Kidney (tissue), 14 donors: ENCODE results near the gene ABHD17A. TPM values are rescaled to one million over a fixed set of nuclear protein-coding genes. Genes with fewer than 3 reads are reported as not detected.

Experiments
- DNase-seq, 5 donors: peaks; one replicate each; pipeline ENCODE4 v3.0.0-alpha.2; 2013 to 2020
- FAIRE-seq: peaks from 2 replicates; lab custom pipeline; 2012; peaks lifted over from hg19 to GRCh38; lab: Jason Lieb, UNC
- H3K27ac ChIP-seq, 2 donors: one replicate each; pipeline ENCODE4 v1.7.0; 2013; ENCODE audit warnings: low read depth in 2 of 2, low read length in 2 of 2, inconsistent platforms in 1 of 2
- H3K27me3 ChIP-seq: one replicate; pipeline ENCODE4 v1.7.1; 2013; ENCODE audit warnings: low read length, inconsistent platforms; ENCODE audit not compliant: control insufficient read depth, insufficient read depth
- H3K36me3 ChIP-seq, 3 donors: one replicate each; pipeline versions ENCODE4 v1.7.0 to v1.7.1; 2013; ENCODE audit warnings: low read length in 3 of 3, control low read depth in 1 of 3, inconsistent platforms in 1 of 3; ENCODE audit not compliant: insufficient read depth in 3 of 3, control insufficient read depth in 2 of 3
- H3K4me1 ChIP-seq, 3 donors: one replicate each; pipeline versions ENCODE4 v1.7.0 to v1.7.1; 2013; ENCODE audit warnings: low read length in 3 of 3, inconsistent platforms in 1 of 3, low read depth in 1 of 3; ENCODE audit not compliant: control insufficient read depth in 2 of 3, insufficient read depth in 2 of 3
- H3K4me3 ChIP-seq, 3 donors: one replicate each; pipeline versions ENCODE4 v1.7.0 to v1.8.1; 2013; ENCODE audit warnings: low read length in 3 of 3, control low read depth in 1 of 3, inconsistent platforms in 1 of 3
- H3K9ac ChIP-seq, 3 donors: one replicate each; pipeline versions ENCODE4 v1.7.0 to v1.7.1; 2013; ENCODE audit warnings: low read length in 3 of 3, control low read depth in 1 of 3, inconsistent platforms in 1 of 3
- H3K9me3 ChIP-seq, 3 donors: one replicate each; pipeline versions ENCODE4 v1.7.0 to v1.7.1; 2013; ENCODE audit warnings: low read length in 3 of 3, control low read depth in 1 of 3, inconsistent platforms in 1 of 3; ENCODE audit not compliant: control insufficient read depth in 2 of 3, insufficient read depth in 1 of 3
- intact Hi-C: fragments of 100-400 bp; cut with DNase I; formaldehyde crosslinking; loops from one replicate; pipeline ENCODE4 v1.11.1; 2022
- polyA plus RNA-seq: library from polyadenylated mRNA; stranded (reverse); fragments of 350-450 nt; fragmentation: Illumina TruSeq; extraction: RNeasy Lipid Tissue Mini Kit (QIAGEN cat#74804); gene quantifications from one replicate; pipeline ENCODE4 v1.2.3, GENCODE V29; 2014; ENCODE audit warnings: low read depth, low replicate concordance; ENCODE audit not compliant: insufficient read depth
- total RNA-seq: library from RNA; stranded (reverse); fragmentation: NEBNext Ultra II Directional; extraction: Animal tissue kit (Norgen Biotek cat#: 25700); gene quantifications from one replicate; pipeline ENCODE4 v1.2.1, GENCODE V29; 2021
- TF ChIP-seq, protein P1 (sequence below): IDR thresholded peaks from 3 replicates; pipeline ENCODE4 v1.5.1; 2012; ENCODE audit warnings: mild to moderate bottlenecking, moderate library complexity, borderline replicate concordance; ENCODE audit not compliant: insufficient read depth; ENCODE audit errors: extremely low read depth
- donor health status: control.
- donor health status: control.
- donor health status: control.
- donor health status: control.
- donor health status: control.
- donor health status: DM: yes; HTN: yes; CAD: no.
- donor health status: Normal renal cell carcinoma (clear cell type).

Gene ABHD17A
- total and polyA plus RNA-seq, 2 donors from 2014 or later = 63.8 to 65.1 TPM

DNA sequence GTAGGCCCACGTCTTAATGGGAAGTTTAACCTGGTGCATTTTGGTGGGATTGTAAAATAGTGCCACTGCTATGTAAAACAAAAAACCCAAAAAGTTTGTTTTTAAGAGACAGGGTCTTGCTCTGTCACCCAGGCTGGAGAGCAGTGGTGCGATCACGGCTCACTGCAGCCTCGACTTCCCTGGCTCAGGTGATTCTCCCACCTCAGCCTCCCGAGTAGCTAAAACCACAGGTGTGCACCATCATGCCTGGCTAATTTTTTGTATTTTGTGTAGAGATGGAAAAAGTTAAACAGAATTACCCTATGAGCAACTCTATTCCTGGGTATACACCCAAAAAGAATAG is 36.2 kb downstream of the ABHD17A start:
- no peak for FAIRE-seq
- TF ChIP-seq, protein P1, sequence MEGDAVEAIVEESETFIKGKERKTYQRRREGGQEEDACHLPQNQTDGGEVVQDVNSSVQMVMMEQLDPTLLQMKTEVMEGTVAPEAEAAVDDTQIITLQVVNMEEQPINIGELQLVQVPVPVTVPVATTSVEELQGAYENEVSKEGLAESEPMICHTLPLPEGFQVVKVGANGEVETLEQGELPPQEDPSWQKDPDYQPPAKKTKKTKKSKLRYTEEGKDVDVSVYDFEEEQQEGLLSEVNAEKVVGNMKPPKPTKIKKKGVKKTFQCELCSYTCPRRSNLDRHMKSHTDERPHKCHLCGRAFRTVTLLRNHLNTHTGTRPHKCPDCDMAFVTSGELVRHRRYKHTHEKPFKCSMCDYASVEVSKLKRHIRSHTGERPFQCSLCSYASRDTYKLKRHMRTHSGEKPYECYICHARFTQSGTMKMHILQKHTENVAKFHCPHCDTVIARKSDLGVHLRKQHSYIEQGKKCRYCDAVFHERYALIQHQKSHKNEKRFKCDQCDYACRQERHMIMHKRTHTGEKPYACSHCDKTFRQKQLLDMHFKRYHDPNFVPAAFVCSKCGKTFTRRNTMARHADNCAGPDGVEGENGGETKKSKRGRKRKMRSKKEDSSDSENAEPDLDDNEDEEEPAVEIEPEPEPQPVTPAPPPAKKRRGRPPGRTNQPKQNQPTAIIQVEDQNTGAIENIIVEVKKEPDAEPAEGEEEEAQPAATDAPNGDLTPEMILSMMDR = no peak
- Histone ChIP-seq H3K27ac (no peak overlapping the region), H3K4me1 (peaks cover 0 to 30% (median 12%) of the 10 kb centered on the region in 3 donors), H3K9ac (peak overlapping the region in 1 of 3 donors; percentile 91), H3K4me3 (no peak overlapping the region), H3K27me3 (no peaks in the 10 kb centered on the region), H3K36me3 (no peaks in the 10 kb centered on the region), H3K9me3 (no peaks in the 10 kb centered on the region)
- DNase-seq = no peak
- intact Hi-C loops = no loop called here

DNA sequence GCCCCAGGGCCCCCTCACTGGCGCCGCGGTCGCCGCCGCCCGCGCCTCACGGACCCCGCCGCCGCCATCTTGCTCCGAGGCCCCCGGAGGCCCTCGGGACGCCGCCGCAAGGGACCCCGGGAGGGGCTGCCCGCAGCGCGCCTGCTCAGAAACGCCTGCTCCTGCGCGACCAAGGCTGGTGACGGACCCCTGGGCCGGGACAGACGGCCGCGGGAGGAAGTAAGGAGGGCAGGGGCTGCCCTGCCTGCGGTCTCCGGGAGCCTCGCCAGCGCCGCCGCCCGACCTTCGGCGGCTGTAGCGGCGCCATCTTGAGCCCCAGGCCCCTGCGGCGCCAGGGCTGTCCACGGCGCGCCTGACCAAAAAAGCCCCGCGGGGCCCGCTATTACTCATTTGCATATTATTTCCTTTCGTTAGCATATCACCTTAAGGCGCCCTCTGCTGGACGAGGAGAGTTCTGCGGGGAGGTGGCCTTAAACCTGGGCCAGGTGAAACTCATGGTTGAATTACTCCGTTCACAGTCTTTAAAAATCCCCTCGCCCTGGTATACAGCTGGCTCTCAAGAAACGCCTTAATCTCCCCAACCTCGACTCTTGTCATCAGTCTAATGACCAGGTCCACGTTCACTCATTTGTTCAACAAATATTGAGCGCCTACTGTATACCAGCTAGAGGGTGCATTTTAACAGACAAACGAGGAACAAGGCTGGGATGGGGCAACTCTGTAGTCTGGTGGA is 36.7 kb downstream of the ABHD17A start, which contains the start of gene REXO1:
REXO1 (minus strand) TSS at position 85 of the 733 bp plus-strand sequence. CDS start 125 bp downstream, outside the sequence.
- DNase-seq = peak; percentile 97 to 98 (median 97)
- intact Hi-C loops = no loop called here
- Histone ChIP-seq H3K27me3 (no peaks in the 10 kb centered on the region), H3K27ac (peak within 1 kb of the TSS; percentile 97 to 99), H3K9me3 (no peaks in the 10 kb centered on the region), H3K9ac (peak within 1 kb of the TSS; percentile 61 to 91 (median 87)), H3K4me3 (peak within 1 kb of the TSS; percentile 75 to 88 (median 80)), H3K36me3 (no peaks in the 10 kb centered on the region), H3K4me1 (peaks cover 0 to 35% (median 12%) of the 10 kb centered on the region in 3 donors)
- TF ChIP-seq, protein P1 = peak; percentile 96
- no peak for FAIRE-seq

DNA sequence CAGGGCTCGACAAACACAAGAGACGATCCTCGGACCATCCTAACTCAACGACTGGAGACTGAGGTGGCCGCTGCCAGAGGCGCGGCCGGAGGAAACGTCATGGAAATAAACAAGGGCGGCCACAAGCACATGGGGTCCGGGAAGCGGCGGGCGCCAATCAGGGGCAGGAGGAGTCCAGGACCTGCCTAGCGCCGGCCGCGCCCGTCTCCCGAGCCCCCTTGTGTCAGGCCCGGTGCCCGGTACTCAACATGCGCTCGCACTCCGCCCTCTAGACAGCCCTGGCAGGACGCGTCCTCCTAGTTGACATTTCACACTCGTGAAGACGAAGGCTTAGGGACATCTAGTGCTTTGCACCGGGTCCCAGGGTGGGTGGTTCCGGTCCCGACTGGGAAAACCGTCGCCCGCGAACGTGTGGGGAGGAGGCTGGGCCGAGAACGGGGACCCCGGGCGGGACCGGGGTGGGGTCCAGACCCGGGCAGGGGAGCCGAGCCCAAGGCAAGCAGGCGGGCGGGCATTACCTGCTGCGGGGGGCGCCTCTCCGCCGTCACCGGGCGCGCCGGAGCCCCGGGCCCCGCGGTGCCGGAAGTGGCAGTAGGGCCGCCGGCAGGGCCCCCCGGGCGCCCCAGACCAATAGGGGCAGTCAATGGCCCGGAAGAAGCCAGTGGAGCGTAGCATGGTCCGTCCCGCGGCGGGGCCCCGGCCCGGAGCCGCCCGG is 37.5 kb downstream of the ABHD17A start:
- no peaks in the 10 kb centered on the region for H3K36me3 ChIP-seq
- FAIRE-seq (no peak), DNase-seq (peak in 4 of 5 donors; percentile 26 to 85 (median 61))
- peaks cover 0 to 35% (median 12%) of the 10 kb centered on the region in 3 donors for H3K4me1 ChIP-seq
- H3K27me3 ChIP-seq = no peaks in the 10 kb centered on the region
- H3K9ac ChIP-seq = peak overlapping the region; percentile 61 to 87 (median 77)
- TF ChIP-seq, protein P1 = no peak
- H3K4me3 ChIP-seq = peak overlapping the region; percentile 75 to 88 (median 80)
- H3K9me3 ChIP-seq = no peaks in the 10 kb centered on the region
- intact Hi-C loops = no loop called here
- H3K27ac ChIP-seq = peak overlapping the region; percentile 17 to 22
